H1 (cell line): ENCODE measurements around the gene ZCCHC10. TPM values are rescaled to one million over a fixed set of nuclear protein-coding genes. Genes with fewer than 3 reads are reported as not detected.

Experiments
- CTCF ChIA-PET: fragments of 300-600 bp; sonication (Branson Sonifier 250); formaldehyde crosslinking; loops from one replicate; lab custom pipeline; 2021; ENCODE audit not compliant: partially characterized antibody; lab: Charles Lee
- POLR2A ChIA-PET: fragments of 300-600 bp; sonication (Branson Sonifier 250); formaldehyde crosslinking; loops from one replicate; lab custom pipeline; 2021; ENCODE audit warnings: inconsistent platforms; ENCODE audit not compliant: partially characterized antibody; lab: Charles Lee
- DNase-seq, 2 experiments: peaks; one replicate each; pipeline versions ENCODE4 v3.0.0 to v3.0.0-alpha.2; 2010 to 2022; ENCODE audit warnings: low spot score in 2 of 2, low read depth in 1 of 2, mixed read lengths in 1 of 2
- FAIRE-seq: peaks from 2 replicates; lab custom pipeline; 2011; peaks lifted over from hg19 to GRCh38; lab: Jason Lieb, UNC
- H2AFZ ChIP-seq: 2 replicates; pipeline ENCODE4 v1.8.1; 2012; ENCODE audit warnings: low read length, inconsistent platforms
- H2AK5ac ChIP-seq: 2 replicates; pipeline ENCODE4 v1.6.1; 2013; ENCODE audit warnings: low read depth, low read length
- H2BK120ac ChIP-seq: replicated peaks from 2 replicates; pipeline ENCODE3; 2013; ENCODE audit warnings: low read depth, low read length, inconsistent platforms
- H2BK12ac ChIP-seq: 2 replicates; pipeline ENCODE4 v1.6.1; 2013; ENCODE audit warnings: low read depth, low read length
- H2BK15ac ChIP-seq: 2 replicates; pipeline ENCODE4 v1.6.1; 2013; ENCODE audit warnings: low read length
- H2BK20ac ChIP-seq: 2 replicates; pipeline ENCODE4 v1.6.1; 2013; ENCODE audit warnings: low read length
- H2BK5ac ChIP-seq: 2 replicates; pipeline ENCODE4 v1.6.1; 2013; ENCODE audit warnings: low read depth, low read length
- H3K14ac ChIP-seq: 2 replicates; pipeline ENCODE4 v1.6.1; 2013; ENCODE audit warnings: inconsistent platforms; ENCODE audit not compliant: insufficient read length
- H3K18ac ChIP-seq: 2 replicates; pipeline ENCODE4 v1.6.1; 2013; ENCODE audit warnings: low read length; ENCODE audit errors: extremely low read depth
- H3K23ac ChIP-seq: 2 replicates; pipeline ENCODE4 v1.6.1; 2013; ENCODE audit warnings: inconsistent platforms; ENCODE audit not compliant: insufficient read length
- H3K23me2 ChIP-seq: 2 replicates; pipeline ENCODE4 v1.6.1; 2013; ENCODE audit warnings: low read depth, low read length
- H3K27ac ChIP-seq: 2 replicates; pipeline ENCODE4 v1.6.1; 2011; ENCODE audit warnings: low read depth, low read length, inconsistent platforms
- H3K27me3 ChIP-seq, 4 experiments: replicated peaks in 1 of 4; 1 replicate in 1 of 4; 2 replicates in 3 of 4; pipeline versions ENCODE4 v1.6.1 to v1.8.1; 2011 to 2013; ENCODE audit warnings: low read length in 3 of 4, mild to moderate bottlenecking in 3 of 4, inconsistent platforms in 2 of 4, mixed read lengths in 2 of 4, moderate library complexity in 1 of 4; ENCODE audit not compliant: control insufficient read depth in 3 of 4, insufficient read depth in 3 of 4; ENCODE audit errors: extremely low read depth in 1 of 4
- H3K36me3 ChIP-seq, 4 experiments: 2 replicates each; pipeline versions ENCODE4 v1.6.1 to v1.8.1; 2011 to 2013; ENCODE audit warnings: mild to moderate bottlenecking in 4 of 4, low read length in 3 of 4, moderate library complexity in 2 of 4, control low read depth in 1 of 4, inconsistent platforms in 1 of 4; ENCODE audit not compliant: insufficient read depth in 4 of 4, control insufficient read depth in 2 of 4
- H3K4ac ChIP-seq: replicated peaks from 2 replicates; pipeline ENCODE3; 2013; ENCODE audit warnings: low read length, low read depth, mixed read lengths, inconsistent platforms; ENCODE audit not compliant: insufficient read length
- H3K4me1 ChIP-seq, 4 experiments: replicated peaks in 1 of 4; 1 replicate in 1 of 4; 2 replicates in 3 of 4; pipeline versions ENCODE4 v1.6.1 to v1.8.1; 2011 to 2013; ENCODE audit warnings: low read length in 3 of 4, inconsistent platforms in 2 of 4, mixed read lengths in 1 of 4; ENCODE audit not compliant: insufficient read depth in 4 of 4, control insufficient read depth in 3 of 4
- H3K4me2 ChIP-seq, 2 experiments: 2 replicates each; pipeline versions ENCODE4 v1.6.1 to v1.8.1; 2011 to 2013; ENCODE audit warnings: low read depth in 2 of 2, low read length in 2 of 2, control low read depth in 1 of 2, inconsistent platforms in 1 of 2, mild to moderate bottlenecking in 1 of 2; ENCODE audit not compliant: insufficient read depth in 1 of 2
- H3K4me3 ChIP-seq, 4 experiments: fragments of 200-600, 300-600 bp in 1 of 4; sonication (generic), shearing (Covaris generic), sonication (Bioruptor Twin) in 1 of 4; 2 replicates each; pipeline versions ENCODE4 v1.5.1 to v1.8.1; 2011 to 2016; ENCODE audit warnings: low read length in 4 of 4, low read depth in 3 of 4, control low read depth in 2 of 4, inconsistent platforms in 2 of 4, mild to moderate bottlenecking in 2 of 4, mixed read lengths in 1 of 4, moderate library complexity in 1 of 4; ENCODE audit not compliant: insufficient read depth in 2 of 4; ENCODE audit errors: extremely low read depth in 1 of 4
- H3K56ac ChIP-seq: replicated peaks from 2 replicates; pipeline ENCODE3; 2013; ENCODE audit warnings: low read depth, mild to moderate bottlenecking, mixed read lengths, low read length, inconsistent platforms; ENCODE audit not compliant: insufficient read length
- H3K79me1 ChIP-seq: 2 replicates; pipeline ENCODE4 v1.6.1; 2013; ENCODE audit warnings: low read depth, low read length, control low read depth
- H3K79me2 ChIP-seq, 2 experiments: 2 replicates each; pipeline versions ENCODE4 v1.6.1 to v1.8.1; 2012 to 2013; ENCODE audit warnings: low read length in 2 of 2, mild to moderate bottlenecking in 2 of 2, inconsistent platforms in 1 of 2; ENCODE audit not compliant: insufficient read depth in 2 of 2, control insufficient read depth in 1 of 2
- H3K9ac ChIP-seq, 4 experiments: replicated peaks in 1 of 4; 1 replicate in 1 of 4; 2 replicates in 3 of 4; pipeline versions ENCODE4 v1.6.1 to v1.8.1; 2011 to 2013; ENCODE audit warnings: low read depth in 3 of 4, low read length in 3 of 4, control low read depth in 2 of 4, mild to moderate bottlenecking in 2 of 4, moderate library complexity in 2 of 4, inconsistent platforms in 1 of 4; ENCODE audit errors: extremely low read depth in 1 of 4
- H3K9me3 ChIP-seq, 2 experiments: 2 replicates each; pipeline versions ENCODE4 v1.6.1 to v1.8.1; 2012 to 2013; ENCODE audit warnings: mild to moderate bottlenecking in 2 of 2, moderate library complexity in 2 of 2, control low read depth in 1 of 2, inconsistent platforms in 1 of 2, low read depth in 1 of 2, low read length in 1 of 2, mixed read lengths in 1 of 2; ENCODE audit not compliant: insufficient read depth in 2 of 2
- H4K20me1 ChIP-seq, 2 experiments: replicated peaks in 1 of 2; 2 replicates each; pipeline versions ENCODE3 to v1.8.1; 2011 to 2013; ENCODE audit warnings: inconsistent platforms in 2 of 2, low read length in 2 of 2, mild to moderate bottlenecking in 1 of 2; ENCODE audit not compliant: insufficient read depth in 2 of 2, control insufficient read depth in 1 of 2
- H4K5ac ChIP-seq: 2 replicates; pipeline ENCODE4 v1.6.1; 2013; ENCODE audit warnings: low read length, low read depth, mixed read lengths, inconsistent platforms; ENCODE audit not compliant: insufficient read length
- H4K8ac ChIP-seq: 2 replicates; pipeline ENCODE4 v1.8.0; 2013; ENCODE audit warnings: mild to moderate bottlenecking, moderate library complexity, low read length, inconsistent platforms; ENCODE audit not compliant: insufficient read depth; ENCODE audit errors: extremely low read depth
- H4K91ac ChIP-seq: replicated peaks from 2 replicates; pipeline ENCODE3; 2013; ENCODE audit warnings: low read length, mixed read lengths, inconsistent platforms; ENCODE audit not compliant: insufficient read length
- EGR1 ChIP-seq: IDR thresholded peaks from 2 replicates; pipeline ENCODE4 v1.6.1; 2011; ENCODE audit warnings: low read depth, low read length, borderline replicate concordance
- NANOG ChIP-seq: IDR thresholded peaks from 2 replicates; pipeline ENCODE4 v1.6.1; 2011; ENCODE audit warnings: low read length, low read depth, mild to moderate bottlenecking, inconsistent platforms; ENCODE audit not compliant: insufficient read depth, poor library complexity, severe bottlenecking
- POLR2A ChIP-seq, 2 experiments: IDR thresholded peaks; 1 replicate in 1 of 2; 2 replicates in 1 of 2; pipeline ENCODE4 v1.6.1; 2011; ENCODE audit warnings: low read depth in 2 of 2, low read length in 2 of 2, mild to moderate bottlenecking in 2 of 2; ENCODE audit errors: control extremely low read depth in 1 of 2
- POLR2AphosphoS5 ChIP-seq: IDR thresholded peaks from 2 replicates; pipeline ENCODE4 v1.6.1; 2011; ENCODE audit warnings: low read depth, low read length
- RBBP5 ChIP-seq: IDR thresholded peaks from 2 replicates; pipeline ENCODE4 v1.7.1; 2012; ENCODE audit warnings: low read depth, mild to moderate bottlenecking, inconsistent platforms, low read length, moderate library complexity, borderline replicate concordance
- SIN3A ChIP-seq, 2 experiments: IDR thresholded peaks in 1 of 2; conservative IDR thresholded peaks in 1 of 2; 2 replicates each; pipeline ENCODE4 v1.6.1; 2011 to 2012; ENCODE audit warnings: low read length in 2 of 2, improper control_type of control experiment in 1 of 2, low read depth in 1 of 2, mild to moderate bottlenecking in 1 of 2
- TAF1 ChIP-seq: IDR thresholded peaks from 2 replicates; pipeline ENCODE4 v1.6.1; 2011; ENCODE audit warnings: mild to moderate bottlenecking, low read depth, low read length
- TAF7 ChIP-seq: optimal IDR thresholded peaks from 2 replicates; pipeline ENCODE3; 2011; ENCODE audit warnings: low read depth, mild to moderate bottlenecking, inconsistent platforms, low read length, moderate library complexity, borderline replicate concordance
- TBP ChIP-seq: IDR thresholded peaks from 2 replicates; pipeline ENCODE4 v1.6.1; 2011; ENCODE audit warnings: low read depth, low read length, improper control_type of control experiment
- TEAD4 ChIP-seq: IDR thresholded peaks from 2 replicates; pipeline ENCODE4 v1.6.1; 2012; ENCODE audit warnings: low read depth, low read length, inconsistent platforms, mixed read lengths
- YY1 ChIP-seq: IDR thresholded peaks from 2 replicates; pipeline ENCODE4 v1.6.1; 2011; ENCODE audit warnings: low read depth, mild to moderate bottlenecking, low read length
- ZNF274 ChIP-seq: IDR thresholded peaks from 2 replicates; pipeline ENCODE4 v1.7.0; 2012; ENCODE audit warnings: low read length, borderline replicate concordance; ENCODE audit errors: extremely low read depth
- WGBS, 2 experiments: shearing (Covaris generic) in 1 of 2; methylation state at CpG; one replicate each; pipeline versions ENCODE4 v1.1.6 to v1.1.7; 2013 to 2015; ENCODE audit warnings: low lambda C conversion rate in 2 of 2, mixed read lengths in 2 of 2, inconsistent platforms in 1 of 2, low coverage in 1 of 2, missing lambda C conversion rate in 1 of 2; ENCODE audit not compliant: insufficient replicate concordance in 2 of 2, insufficient coverage in 1 of 2, insufficient read length in 1 of 2; ENCODE audit errors: extremely low coverage in 1 of 2, missing lambda C conversion rate in 1 of 2; 5-methylcytosine and 5-hydroxymethylcytosine counted together
- polyA plus RNA-seq, 7 experiments: library from polyadenylated mRNA; depleted of rRNA in 3 of 7; stranded (reverse) in 5 of 7; unstranded in 2 of 7; fragments of >200 nt in 5 of 7; fragments of 200-250 nt in 2 of 7; gene quantifications; 1 replicate in 5 of 7; 2 replicates in 1 of 7; 4 replicates in 1 of 7; pipeline versions ENCODE4 v1.2.1 to v1.2.3, GENCODE V29; 2011 to 2013; ENCODE audit warnings: missing spikeins in 2 of 7, mixed read lengths in 2 of 7
- total RNA-seq: library from RNA; stranded (reverse); fragmentation: NEBNext Ultra II Directional; extraction: Animal tissue kit (Norgen Biotek cat#: 25700); gene quantifications from 2 replicates; pipeline ENCODE4 v1.2.1, GENCODE V29; 2021
- TF ChIP-seq, protein P1 (sequence below): IDR thresholded peaks from 2 replicates; pipeline ENCODE4 v1.6.1; 2012; ENCODE audit warnings: inconsistent platforms

ZCCHC10 gene
- total and polyA plus RNA-seq, 2 of the 8 experiments (the other 6 are each of a cell fraction or from before 2014, with no cell fraction given): 22.4 to 32.9 TPM

GRCh38 chr5:133050521-133050920 lies 24.2 kb upstream of the ZCCHC10 start:
- Histone ChIP-seq H4K91ac (peak overlapping the region; percentile 28), H3K79me2 (peaks cover 33 to 36% of the 10 kb centered on the region in 2 experiments), H3K27ac (peak overlapping the region; percentile 99), H3K4me2 (peak overlapping the region; percentile 93 to 95), H3K56ac (peak overlapping the region; percentile 5), H2BK20ac (no peak overlapping the region), H4K8ac (no peak overlapping the region), H2BK5ac (peak overlapping the region; percentile 99), H2BK15ac (no peak overlapping the region), H3K4ac (no peak overlapping the region), H3K9me3 (no peaks in the 10 kb centered on the region), H3K14ac (no peak overlapping the region), H2BK12ac (no peak overlapping the region; the same call in 1 of the 2 replicates), H3K79me1 (no peaks in the 10 kb centered on the region), H3K9ac (peak overlapping the region; percentile 54 to 100 (median 96)), H4K20me1 (peaks cover 4 to 16% of the 10 kb centered on the region in 2 experiments), H3K18ac (no peak overlapping the region), H3K4me3 (peak overlapping the region; percentile 80 to 99 (median 97); a peak in 7 of 8 replicates), H3K23me2 (peaks cover 10% of the 10 kb centered on the region), H2BK120ac (no peak overlapping the region), H3K4me1 (peaks cover 0 to 8% (median 2%) of the 10 kb centered on the region in 4 experiments; a peak in 4 of 7 replicates), H4K5ac (no peak overlapping the region), H3K27me3 (no peaks in the 10 kb centered on the region), H2AK5ac (no peak overlapping the region; the same call in 1 of the 2 replicates), H3K36me3 (no peaks in the 10 kb centered on the region), H3K23ac (no peak overlapping the region), H2AFZ (no peak overlapping the region)
- no peak for DNase-seq
- TF ChIP-seq RBBP5 (no peak), NANOG (no peak), SIN3A (conservative IDR thresholded peaks at IDR 0.05 in 1 of 2, IDR thresholded peaks at IDR 0.05 in 1 of 2; ENCODE audit: low read depth in 1 of 2, low read length in 2 of 2) (no peak), TEAD4 (peak; percentile 70), EGR1 (no peak), TBP (peak; percentile 83), TAF7 (peak; percentile 15), POLR2A (IDR thresholded peaks at IDR 0.05; ENCODE audit: control extremely low read depth in 1 of 2, low read depth in 2 of 2, low read length in 2 of 2) (peak; percentile 30 to 87), POLR2AphosphoS5 (peak; percentile 77), TAF1 (peak; percentile 61; the same call in 1 of the 2 replicates), YY1 (peak; percentile 74; the same call in 1 of the 2 replicates), ZNF274 (no peak)
- TF ChIP-seq, protein P1, sequence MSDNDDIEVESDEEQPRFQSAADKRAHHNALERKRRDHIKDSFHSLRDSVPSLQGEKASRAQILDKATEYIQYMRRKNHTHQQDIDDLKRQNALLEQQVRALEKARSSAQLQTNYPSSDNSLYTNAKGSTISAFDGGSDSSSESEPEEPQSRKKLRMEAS: no peak
- WGBS, 2 experiments: 14% methylated on average over 4 of the region's 4 CpGs; no CpG with 5 or more reads in 1 of the 2 experiments
- CTCF ChIA-PET: no interaction called here
- POLR2A ChIA-PET: interaction anchor here (1.1 to 6.6 kb wide), 13 partner anchors 11 to 1106 kb away, joined by 3 to 104 read pairs (median 6); partner anchors contain the start of genes AFF4, GDF9, UQCRQ and ZCCHC10
- no peak for FAIRE-seq
